Muscle of back (tissue), 11 donors: ENCODE data around the gene CAMTA1. TPM values are rescaled to one million over a fixed set of nuclear protein-coding genes. Genes with fewer than 3 reads are reported as not detected.

Experiments used
- DNase-seq, 3 donors: peaks; one replicate each; pipeline versions ENCODE4 v3.0.0 to v3.0.0-alpha.2; 2013
- polyA plus RNA-seq, 10 donors: library from polyadenylated mRNA; unstranded; fragments of 120-200 nt; gene quantifications; one replicate each; pipeline ENCODE4 v1.2.1, GENCODE V29; 2013; ENCODE audit not compliant: insufficient read length in 10 of 10

The CAMTA1 gene
- polyA plus RNA-seq, 10 donors = 36.4 to 49.7 (median 44.0) TPM

GRCh38 chr1:7252411-7253117, 467.3 kb downstream of the CAMTA1 start:
- no peak for DNase-seq

- peak in 1 of 3 donors; percentile 10 for DNase-seq
Measured at GRCh38 chr1:7253118-7253480, 467.8 kb downstream of the CAMTA1 start.

DNA sequence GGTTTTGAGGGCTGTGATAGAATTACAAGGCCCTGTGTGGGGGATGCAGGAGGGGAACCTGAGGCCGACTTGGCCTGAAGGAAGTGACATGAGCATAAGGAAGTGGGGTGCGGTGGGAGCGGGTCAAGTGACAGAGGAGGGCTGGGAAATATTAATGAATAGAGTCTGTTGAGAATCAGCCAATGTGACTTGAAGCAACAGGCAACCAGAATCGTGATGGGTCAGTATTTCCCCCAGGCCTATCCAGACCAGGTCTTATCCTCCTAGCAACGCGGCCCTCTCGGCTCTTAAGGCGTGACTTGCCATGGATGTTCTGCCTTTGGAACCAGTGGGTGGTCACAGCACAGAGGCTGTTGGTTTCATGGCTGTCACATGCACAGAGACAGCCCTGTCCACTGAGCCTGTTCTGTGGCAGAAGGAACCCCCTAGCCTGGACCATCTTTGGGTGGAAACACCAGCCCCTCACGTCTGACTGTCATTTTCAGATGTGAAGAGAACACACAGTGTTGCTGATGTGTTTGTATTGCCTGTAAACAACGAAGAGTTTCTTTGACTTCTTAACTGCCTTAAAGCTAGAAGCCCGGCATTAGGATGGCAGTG, 468.8 kb downstream of the CAMTA1 start:
- no peak for DNase-seq

DNA sequence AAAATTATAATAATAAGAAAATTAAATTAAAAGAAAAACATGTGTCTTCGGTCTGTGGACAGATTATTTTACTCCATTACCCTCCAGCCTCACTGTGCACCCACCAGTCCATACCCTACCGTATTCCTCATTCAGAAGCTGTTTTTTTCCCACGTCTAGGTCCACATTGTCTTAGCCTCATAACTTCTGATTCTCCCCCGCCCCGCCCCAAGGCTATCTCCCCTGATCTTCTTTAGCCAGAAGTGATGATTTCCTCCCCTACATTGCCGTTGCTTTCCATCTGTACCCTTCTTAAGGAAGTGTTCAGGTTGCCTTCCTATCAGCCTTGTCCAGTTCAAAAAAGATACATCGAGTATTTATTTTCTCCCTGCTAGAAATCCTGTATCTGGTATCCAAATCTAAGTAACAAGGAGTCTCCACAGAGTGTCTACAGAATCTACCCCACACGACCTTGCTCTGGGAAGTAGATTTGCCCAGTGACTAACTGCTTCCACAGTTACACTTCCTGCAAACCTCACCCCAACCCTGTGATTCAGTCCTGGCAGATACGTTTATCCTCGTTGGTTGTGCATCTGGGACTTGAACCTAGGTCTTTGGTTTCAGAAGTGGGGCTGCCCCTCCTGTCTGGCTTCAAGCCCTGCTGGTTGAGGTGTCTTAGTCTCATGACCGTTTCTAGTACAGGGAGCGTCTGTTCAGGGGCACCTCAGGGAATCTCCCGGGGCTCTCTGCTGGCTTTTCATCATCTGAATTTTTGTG, 470.2 kb downstream of the CAMTA1 start:
- DNase-seq = peak in 1 of 3 donors; percentile 9

GRCh38 chr1:7256526-7256925, 471.3 kb downstream of the CAMTA1 start:
- DNase-seq = no peak

DNA sequence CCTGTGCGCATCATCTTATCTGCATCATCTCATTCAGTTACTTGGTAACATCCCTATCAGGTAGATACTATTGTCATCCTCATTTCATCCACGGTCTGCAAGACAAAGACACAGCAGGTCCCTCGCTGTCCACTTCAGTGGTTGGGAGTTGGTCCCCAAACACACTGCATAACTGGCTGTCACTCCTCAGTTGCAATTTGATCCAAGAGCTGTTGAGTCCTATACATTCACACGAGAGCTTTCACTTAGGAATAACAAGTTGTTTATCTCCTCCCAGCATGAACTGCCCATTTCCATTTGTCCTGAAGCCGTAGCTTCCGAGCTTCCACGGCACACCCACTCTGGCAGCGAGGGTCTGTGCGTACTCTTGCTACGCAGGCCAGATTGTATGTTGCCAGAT, 472.0 kb downstream of the CAMTA1 start:
- no peak for DNase-seq

GRCh38 chr1:7258589-7259135, 473.4 kb downstream of the CAMTA1 start:
- DNase-seq = no peak

- no peak for DNase-seq
Measured at GRCh38 chr1:7259955-7260354, 474.7 kb downstream of the CAMTA1 start.

GRCh38 chr1:7261490-7261889, 476.2 kb downstream of the CAMTA1 start:
- no peak for DNase-seq

DNA sequence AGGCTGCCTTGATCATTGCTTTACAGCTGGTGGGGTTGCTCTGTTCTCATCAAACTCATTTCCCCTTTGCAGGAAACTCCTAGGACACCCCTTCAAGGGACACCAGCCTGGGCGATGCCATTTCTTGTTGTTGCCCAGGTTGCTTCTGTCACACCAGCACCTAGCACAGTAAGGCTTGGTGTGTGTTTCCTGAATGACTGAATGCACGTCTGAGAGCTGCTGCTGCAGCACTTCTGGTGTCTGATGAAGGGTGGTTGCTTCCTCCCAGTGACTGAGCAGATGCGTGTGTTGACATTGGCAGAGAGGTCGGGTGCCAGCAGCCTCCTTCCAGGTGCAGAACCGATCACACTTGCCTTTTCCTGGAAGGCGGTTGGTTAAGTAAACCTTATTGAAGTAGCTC, 477.4 kb downstream of the CAMTA1 start:
- DNase-seq = no peak

GRCh38 chr1:7263021-7263960, 478.0 kb downstream of the CAMTA1 start:
- DNase-seq = peak in 1 of 3 donors; percentile 21

GRCh38 chr1:7264101-7264500, 478.8 kb downstream of the CAMTA1 start:
- no peak for DNase-seq

DNA sequence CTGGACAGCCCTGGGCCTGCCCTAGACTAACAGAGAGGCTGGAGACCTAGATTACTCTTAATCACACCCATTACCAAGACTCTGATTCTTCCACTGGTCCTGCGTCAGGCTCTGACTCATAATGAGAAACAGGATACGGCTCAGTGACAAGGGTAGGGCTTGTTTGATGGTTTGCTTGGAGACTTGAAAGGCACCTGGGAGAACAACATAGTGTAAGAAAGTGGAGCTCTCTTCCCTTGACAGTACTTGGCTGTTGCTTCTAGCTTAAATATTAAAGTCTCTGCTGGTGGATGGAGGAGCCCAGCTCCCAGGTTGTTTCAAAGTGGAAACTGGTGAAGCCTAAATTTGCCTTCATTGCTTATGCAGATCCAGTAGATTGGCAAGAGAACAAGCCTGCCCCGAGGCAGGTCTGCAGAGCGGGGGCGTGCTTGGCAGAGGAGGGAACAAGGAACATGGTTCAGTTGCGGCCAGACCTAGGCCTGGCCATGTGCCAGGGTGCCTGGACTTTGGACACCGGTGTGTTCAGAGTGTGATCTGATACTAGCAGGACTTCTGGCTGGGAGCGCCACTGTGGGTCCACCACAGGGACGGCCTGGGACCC, 480.6 kb downstream of the CAMTA1 start:
- DNase-seq = peak in 1 of 3 donors; percentile 62

GRCh38 chr1:7266561-7266960, 481.3 kb downstream of the CAMTA1 start:
- DNase-seq = no peak

GRCh38 chr1:7267493-7267892, 482.2 kb downstream of the CAMTA1 start:
- no peak for DNase-seq

GRCh38 chr1:7268983-7269382, 483.7 kb downstream of the CAMTA1 start:
- no peak for DNase-seq

DNA sequence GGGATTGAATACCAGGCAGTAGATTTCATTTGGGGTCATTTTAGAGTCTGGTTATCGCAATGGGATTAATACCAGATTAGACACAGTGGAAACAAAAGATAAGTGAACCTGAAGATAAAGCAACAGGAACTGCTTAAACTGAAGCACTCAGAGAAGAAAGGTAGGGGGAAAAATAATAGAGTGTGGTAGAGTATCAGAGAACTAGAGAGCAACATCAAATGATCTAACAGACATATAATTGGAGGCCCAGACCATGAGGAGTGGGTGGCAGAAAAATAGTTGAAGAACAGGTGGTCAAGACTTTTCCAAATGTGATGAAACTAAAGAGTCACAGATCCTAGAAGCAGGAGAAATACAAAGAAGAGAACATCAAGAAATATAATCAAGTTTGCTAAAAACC, 484.3 kb downstream of the CAMTA1 start:
- DNase-seq = no peak

DNA sequence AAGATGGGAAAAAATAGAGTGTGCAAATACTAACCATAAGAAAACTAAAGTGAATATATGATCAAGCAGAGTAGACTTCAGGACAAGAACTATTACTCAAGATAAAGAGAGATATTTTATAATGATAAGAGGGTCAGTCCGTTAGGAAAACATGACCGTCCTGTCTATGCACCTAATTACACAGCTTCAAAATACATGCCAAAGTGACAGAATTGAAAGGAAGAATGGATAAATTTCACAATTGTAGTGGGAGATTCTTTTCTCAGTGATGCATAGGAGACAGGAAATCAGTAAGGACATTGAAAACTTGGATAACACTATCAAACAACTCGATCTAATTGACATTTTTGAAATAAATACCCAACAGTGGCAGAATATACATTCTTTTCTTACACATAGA, 489.0 kb downstream of the CAMTA1 start:
- DNase-seq = no peak

GRCh38 chr1:7278045-7278444, 492.8 kb downstream of the CAMTA1 start:
- no peak for DNase-seq

DNA sequence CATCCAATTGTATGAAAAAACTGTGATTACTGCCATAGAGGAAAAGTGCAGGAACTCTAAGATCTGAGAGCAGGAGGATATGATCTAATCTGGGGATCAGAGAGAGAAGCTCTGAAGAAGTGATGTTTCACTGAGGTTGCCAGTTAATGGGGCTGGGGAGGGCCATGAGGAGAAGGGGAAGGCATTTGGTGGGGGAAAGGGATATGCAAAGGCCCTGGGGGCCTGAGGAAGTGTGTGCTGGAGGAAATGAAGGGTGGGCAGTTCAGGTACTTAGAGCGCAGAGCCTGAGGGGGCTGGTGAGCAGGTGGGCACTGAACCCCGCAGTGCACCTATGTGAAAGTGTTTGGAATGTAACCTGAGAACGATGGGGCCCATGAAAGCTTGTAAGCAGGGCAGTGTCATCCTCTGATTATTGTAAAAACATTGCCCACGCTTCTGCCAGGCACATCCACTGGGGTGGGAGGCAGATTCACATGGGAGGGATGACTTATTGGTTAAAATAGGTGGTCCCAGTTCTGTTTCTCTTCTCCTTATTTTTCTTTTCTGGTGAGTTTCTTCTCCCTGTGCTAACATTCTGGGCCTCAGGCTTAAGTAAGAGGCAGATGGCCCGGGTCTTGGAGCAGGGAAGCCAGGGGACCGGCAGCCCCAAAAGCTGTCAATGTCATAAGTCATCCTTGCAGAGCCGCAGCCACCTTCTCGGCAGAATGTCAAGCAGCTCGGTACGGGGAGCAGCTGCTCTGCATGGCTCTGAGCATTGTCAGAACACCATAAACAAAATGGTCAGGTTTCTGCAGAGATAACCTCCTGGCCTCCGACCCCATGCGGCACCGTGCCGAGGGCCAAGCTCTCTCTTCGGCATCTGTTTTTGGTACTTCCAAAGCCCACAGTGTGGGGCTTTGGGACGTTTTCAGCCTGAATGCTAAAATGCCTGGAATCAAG, 493.8 kb downstream of the CAMTA1 start:
- no peak for DNase-seq
